Inflammatory macrophage treated with lipopolysaccharide for 1 hour (primary cell): ENCODE data around the gene FBN2.
"Not testable (repeated sequence)": the region's sequence is repeated elsewhere in the genome, so short reads cannot be mapped to it uniquely, and the experiment has no call there.

Experiments used
- DNase-seq, 2 donors: peaks; one replicate each; pipeline ENCODE4 v3.0.0-alpha.2; 2020 to 2022

FBN2 gene

DNA sequence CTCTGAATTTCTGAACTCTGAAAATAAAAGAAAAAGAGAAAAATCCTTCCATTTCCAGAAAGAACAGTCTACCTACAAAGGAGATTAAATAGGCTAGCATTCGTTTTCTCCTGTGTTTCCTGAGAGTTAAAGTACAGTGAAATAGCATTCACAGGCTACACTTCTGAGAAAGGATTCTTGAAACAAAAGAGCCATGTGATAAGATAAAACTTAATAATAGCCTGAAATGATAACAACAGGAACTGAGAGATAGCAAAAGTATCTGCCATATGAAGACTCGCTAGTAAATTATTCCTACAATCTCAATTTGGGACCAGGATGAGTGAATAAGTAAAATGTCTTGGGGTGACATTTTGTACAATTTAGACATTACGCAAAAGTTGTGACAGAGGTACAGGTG is 62.4 kb downstream of the FBN2 start:
- DNase-seq, result no peak

DNA sequence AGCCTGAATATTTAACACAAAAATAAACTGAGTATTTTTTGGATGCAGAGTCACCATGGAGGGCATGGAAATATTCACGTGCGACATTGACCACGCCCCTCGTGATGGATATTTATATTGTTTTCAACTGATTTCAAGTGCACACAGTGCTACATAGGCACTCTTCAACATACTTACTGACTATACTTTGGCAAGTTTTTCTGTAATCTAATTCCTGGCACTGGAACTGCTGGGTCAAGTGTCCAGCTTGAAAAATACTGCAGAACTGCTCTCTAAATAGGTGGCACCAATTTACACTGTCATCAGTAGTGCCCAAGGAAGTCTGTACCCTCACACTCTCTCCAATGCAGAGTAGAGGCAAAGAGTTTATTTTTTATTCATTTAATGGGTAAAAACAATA is 65.1 kb downstream of the FBN2 start:
- no peak for DNase-seq

DNA sequence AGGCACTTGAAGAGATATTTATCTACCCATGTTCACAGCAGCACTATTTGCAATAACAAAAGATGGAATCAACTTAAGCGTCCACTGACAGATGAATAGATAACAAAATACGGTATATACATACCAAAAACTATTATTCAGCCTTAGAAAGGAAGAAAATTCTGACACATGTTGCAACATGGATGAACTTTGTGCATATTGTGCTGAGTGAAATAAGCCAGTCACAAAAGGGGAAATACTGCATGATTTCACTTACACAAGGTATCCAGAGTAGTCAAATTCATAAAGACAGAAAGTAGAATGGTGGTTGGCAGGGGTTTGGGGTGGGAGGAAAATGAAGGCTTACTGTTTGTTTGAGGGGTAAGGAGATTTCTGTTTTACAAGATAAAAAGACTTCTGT is 66.0 kb downstream of the FBN2 start:
- peak; percentile 52 to 64 for DNase-seq

- DNase-seq, result no peak
Measured at GRCh38 chr5:128470663-128471062, 67.4 kb downstream of the FBN2 start.

GRCh38 chr5:128469912-128470311 is 68.1 kb downstream of the FBN2 start:
- no peak for DNase-seq

- DNase-seq, result no peak
Measured at GRCh38 chr5:128466980-128467379, 71.1 kb downstream of the FBN2 start.

GRCh38 chr5:128466554-128466953 is 71.5 kb downstream of the FBN2 start:
- no peak for DNase-seq

DNA sequence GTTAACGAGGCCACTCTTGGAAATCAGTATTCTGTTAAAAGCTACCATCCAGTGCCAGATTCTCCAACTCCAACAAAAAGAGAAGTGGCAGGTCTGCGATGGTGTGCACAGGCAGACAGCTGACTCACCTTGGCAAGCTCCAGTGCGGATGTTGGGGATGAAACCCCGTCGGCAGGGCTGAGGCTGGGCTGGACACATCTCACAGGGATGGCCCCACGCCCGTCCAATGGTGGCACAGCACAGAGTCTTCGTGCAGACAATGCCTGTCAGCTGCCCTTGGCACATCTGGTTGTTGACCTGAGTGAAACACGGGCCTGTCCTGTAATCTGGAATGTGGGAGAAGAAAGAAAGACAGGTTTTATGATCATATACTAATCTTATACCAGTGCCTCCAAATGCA is 73.4 kb downstream of the FBN2 start:
- DNase-seq, result no peak

DNA sequence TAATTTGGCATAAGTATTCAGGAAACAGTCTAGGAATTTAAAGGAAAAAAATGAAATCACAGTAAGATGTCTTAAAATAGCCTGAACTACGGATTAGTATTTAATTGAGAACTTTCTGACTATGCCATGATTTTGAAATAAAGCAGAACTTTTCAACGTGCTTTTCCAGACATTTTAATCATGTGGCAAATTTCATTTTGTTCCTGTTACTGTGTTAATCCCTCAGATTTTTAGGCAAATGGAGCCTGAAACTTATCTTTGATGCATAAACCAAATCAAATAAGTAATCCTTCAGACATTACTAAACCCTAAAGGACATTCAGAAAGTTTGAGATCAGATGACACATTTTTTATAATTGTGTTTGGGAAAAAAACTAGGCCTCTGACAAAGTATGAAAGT is 75.7 kb downstream of the FBN2 start:
- DNase-seq, result no peak

- not testable (repeated sequence) for DNase-seq
Measured at GRCh38 chr5:128457147-128457915, 80.7 kb downstream of the FBN2 start.

GRCh38 chr5:128455841-128456361 is 82.1 kb downstream of the FBN2 start:
- DNase-seq, result no peak

- no peak for DNase-seq
Measured at GRCh38 chr5:128453121-128453520, 84.9 kb downstream of the FBN2 start.

GRCh38 chr5:128447224-128447623 is 90.8 kb downstream of the FBN2 start:
- DNase-seq, result not testable (repeated sequence)

DNA sequence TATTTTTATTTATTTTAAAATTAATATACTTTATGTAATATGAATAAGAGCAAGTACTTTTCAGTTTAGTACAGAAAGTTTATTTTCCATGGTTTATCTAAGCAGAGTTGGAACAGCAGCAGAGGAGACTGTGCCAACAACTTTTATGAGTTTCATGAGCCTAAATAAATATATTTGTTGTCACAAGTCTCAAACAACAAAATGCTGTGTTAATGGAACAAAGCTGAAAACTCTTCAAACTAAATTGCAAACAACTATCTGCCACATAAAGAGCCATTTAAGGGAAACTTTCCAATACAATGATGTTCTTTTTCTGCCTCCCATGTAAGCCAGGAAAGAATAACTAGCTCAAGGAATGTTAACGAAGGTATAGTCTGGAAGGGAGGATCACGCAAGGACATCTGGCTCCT is 96.1 kb downstream of the FBN2 start:
- DNase-seq, result no peak

- DNase-seq, result no peak
Measured at GRCh38 chr5:128441165-128441564, 96.9 kb downstream of the FBN2 start.

DNA sequence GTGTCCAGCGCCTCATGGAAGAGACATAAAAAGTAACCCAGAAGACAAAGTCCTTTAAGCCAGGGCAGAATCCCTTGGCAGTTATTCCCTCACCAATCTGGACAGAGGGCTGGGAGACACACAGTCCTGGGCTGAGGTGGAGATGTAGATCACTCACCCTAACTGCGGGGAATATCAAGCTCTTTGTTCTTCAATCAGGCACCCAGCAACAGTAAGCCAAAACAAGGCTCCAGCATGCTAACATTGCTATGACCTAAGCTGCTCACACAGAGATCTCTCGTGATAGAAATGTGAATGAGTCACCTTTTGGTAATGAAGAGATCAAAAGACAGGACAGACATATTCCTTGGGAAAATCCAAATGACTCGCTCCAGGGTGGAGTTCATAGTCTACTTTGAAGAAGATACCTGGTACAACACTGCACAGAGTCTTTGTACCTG is 101.3 kb downstream of the FBN2 start:
- no peak for DNase-seq

GRCh38 chr5:128435861-128436260 is 102.2 kb downstream of the FBN2 start:
- DNase-seq, result no peak

DNA sequence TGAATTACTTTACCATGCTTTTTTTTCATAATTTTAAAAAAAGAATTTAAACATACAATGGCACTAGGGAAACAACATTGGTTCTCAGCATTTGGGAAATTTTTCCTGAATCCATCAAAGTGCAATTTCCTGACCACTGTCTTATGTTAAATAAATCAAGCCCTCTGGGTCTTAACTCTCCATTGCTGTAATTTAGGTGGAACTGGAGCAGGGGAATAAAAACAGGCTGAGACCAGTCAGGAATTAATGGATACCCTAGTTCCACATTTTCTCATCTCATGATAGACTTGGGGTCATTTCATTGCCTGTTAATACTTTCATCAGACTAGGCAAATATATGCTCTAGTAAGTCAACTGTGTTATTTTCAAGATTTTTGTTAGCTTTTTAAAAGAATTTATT is 103.1 kb downstream of the FBN2 start:
- no peak for DNase-seq

DNA sequence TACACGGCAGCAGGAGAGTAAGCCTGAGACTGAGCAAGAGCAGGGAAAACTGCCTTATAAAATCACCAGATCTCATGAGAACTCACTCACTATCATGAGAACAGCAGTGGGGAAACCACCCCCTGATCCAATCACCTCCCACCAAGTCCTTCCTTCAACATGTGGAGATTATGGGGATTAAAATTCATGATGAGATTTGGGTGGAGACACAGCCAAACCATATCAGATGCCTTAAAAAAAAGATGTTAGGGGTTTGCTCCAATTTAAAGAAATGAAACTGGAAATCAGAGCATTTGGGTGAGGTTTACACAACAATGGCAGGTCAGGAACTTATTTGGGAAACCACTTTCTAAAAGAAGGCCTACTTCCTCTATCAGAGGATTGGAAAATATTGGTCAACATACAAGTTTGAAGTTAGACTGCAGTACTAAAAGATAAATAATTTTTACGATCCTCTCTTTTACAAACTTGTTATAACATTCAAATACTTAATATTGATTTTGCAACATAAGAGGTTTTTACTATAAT is 105.1 kb downstream of the FBN2 start:
- DNase-seq, result peak; percentile 50 to 57

DNA sequence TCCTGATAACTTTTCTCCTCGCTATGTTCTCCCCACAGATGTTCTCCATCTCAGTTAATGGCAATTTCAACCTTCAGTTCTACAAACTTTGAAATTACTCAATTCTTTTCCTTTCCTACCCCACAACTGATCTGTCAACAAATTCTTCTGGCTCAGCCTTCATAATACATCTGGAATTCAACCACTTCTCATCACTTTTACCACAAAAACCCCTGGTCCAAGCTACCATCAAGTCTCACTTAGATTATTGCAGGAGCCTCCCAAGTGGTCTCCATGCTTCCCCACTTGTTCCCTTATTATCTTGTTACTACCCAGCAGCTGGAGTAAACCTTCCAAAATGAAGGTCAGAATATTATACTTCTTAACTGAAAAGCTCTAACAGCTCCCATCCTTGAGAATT is 110.1 kb downstream of the FBN2 start:
- no peak for DNase-seq

DNA sequence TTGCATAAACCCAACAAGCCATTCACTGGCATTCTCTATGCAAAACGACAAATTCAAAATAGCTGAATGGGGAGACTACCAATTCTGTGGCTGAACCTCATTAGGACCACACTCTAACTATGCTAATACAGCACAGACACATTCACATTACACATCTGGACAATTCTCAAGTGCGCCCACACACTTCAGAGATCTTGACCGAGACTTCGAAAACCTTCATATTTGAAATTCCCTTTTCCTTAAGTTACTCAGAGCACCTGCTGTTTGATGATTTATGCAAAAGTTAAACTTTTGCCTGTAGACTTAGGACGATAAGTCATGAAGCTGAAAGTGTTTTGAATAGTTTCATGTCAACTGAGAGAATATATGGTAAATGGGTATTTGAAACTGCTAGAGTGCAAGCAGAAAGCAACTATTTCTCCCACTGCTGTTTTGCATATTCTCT is 111.9 kb downstream of the FBN2 start:
- DNase-seq, result no peak

- DNase-seq, result no peak
Measured at GRCh38 chr5:128424646-128425045, 113.4 kb downstream of the FBN2 start.

DNA sequence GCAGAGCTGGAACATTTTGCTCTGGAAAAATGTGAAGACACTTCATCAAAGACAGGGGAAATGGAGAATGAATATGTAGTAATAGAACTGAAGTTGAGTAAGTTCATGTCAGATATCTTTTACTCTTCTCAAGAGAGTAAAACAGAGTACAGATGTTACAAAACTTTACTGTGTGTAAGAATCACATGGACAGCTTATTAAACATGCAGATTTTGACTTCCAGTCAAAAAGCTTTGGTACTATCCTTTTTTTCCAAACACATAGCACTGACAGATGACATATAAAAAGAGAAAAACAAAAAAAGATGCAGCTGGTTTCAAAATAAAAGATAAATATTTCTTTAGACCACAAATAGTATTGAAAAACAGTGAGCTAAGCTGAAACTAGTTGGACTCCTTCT is 115.4 kb downstream of the FBN2 start:
- no peak for DNase-seq

GRCh38 chr5:128414469-128414868 is 123.6 kb downstream of the FBN2 start:
- no peak for DNase-seq

GRCh38 chr5:128413356-128413755 is 124.7 kb downstream of the FBN2 start:
- no peak for DNase-seq
